Heart left ventricle (tissue), 13 donors: Measurements from ENCODE around the gene NLGN3.

Source experiments
- POLR2A ChIP-seq, 2 donors: fragments of 450-650 bp; IDR thresholded peaks; one replicate each; pipeline ENCODE4 v1.6.1; 2017; ENCODE audit warnings: antibody characterized with exemption in 2 of 2, mild to moderate bottlenecking in 2 of 2, moderate library complexity in 2 of 2
- TF ChIP-seq, protein P1 (sequence below), 12 donors: fragments of 200-600 bp; sonication (generic) in 4 of 12; IDR thresholded peaks; one replicate each; pipeline versions ENCODE4 v1.5.0 to v1.8.0; 2018 to 2022; ENCODE audit warnings: antibody characterized with exemption in 12 of 12, mild to moderate bottlenecking in 5 of 12
- donor health status: ischemic (EF 13 %, LVEDD 7.1; RV severe dilation, severe dysfunction).
- donor health status: DM: no; HTN: yes; CAD: no.
- donor health status: DM: no; HTN: no; CAD: no.
- donor health status: ischemic (EF 25% LVEDD 6.9; RV normal size, moderate dysfunction).
- donor health status: ischemic (EF 25% LVEDD 5.7; RV mildly dilated, moderate dysfunction).
- donor health status: ischemic (EF 35%, LVEDD 5.7; RV mildly dilated, moderate dysfunction).
- donor health status: nonischemic (EF 11% LVEDD 7.7; RV severe dilation, severe dysfunction).
- donor health status: DM: yes; HTN: yes; CAD: no.
- donor health status: PGD.
- donor health status: ischemic (EF 29% LVEDD 5.4; RV normal size, mild dysfunction).
- donor health status: nonischemic (EF 23%, LVEDD 6.1; RV moderate dilation, normal function).

DNA sequence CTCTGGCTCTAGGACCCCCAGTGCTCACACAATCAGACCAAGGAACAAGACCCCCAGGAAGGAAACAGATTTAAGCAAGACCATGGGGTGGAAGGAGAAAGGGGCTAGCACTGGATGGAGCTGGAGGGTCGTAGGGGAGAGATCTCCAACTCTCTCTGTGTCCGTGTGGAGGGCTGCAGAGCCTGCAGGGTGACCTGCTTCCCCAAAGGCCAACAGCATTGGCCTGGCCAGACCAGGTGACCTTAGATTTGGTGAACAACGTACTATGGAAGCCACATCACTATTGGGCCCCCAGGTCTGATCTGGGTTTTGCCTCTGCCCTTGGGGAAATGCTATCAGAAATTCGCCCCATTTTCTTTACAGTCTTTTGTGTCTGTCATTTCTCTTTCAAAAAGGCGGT lies 26.0 kb downstream of the NLGN3 start:
- TF ChIP-seq POLR2A (IDR thresholded peaks at IDR 0.05): no peak
- TF ChIP-seq, protein P1, sequence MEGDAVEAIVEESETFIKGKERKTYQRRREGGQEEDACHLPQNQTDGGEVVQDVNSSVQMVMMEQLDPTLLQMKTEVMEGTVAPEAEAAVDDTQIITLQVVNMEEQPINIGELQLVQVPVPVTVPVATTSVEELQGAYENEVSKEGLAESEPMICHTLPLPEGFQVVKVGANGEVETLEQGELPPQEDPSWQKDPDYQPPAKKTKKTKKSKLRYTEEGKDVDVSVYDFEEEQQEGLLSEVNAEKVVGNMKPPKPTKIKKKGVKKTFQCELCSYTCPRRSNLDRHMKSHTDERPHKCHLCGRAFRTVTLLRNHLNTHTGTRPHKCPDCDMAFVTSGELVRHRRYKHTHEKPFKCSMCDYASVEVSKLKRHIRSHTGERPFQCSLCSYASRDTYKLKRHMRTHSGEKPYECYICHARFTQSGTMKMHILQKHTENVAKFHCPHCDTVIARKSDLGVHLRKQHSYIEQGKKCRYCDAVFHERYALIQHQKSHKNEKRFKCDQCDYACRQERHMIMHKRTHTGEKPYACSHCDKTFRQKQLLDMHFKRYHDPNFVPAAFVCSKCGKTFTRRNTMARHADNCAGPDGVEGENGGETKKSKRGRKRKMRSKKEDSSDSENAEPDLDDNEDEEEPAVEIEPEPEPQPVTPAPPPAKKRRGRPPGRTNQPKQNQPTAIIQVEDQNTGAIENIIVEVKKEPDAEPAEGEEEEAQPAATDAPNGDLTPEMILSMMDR (IDR thresholded peaks at IDR 0.05): no peak
